Left hindlimb (tissue), 1 donor: ENCODE data around the gene SCAF1.

Experiments used
- DNase-seq: peaks from one replicate; pipeline ENCODE4 v3.0.0-alpha.2; 2018

The SCAF1 gene

DNA sequence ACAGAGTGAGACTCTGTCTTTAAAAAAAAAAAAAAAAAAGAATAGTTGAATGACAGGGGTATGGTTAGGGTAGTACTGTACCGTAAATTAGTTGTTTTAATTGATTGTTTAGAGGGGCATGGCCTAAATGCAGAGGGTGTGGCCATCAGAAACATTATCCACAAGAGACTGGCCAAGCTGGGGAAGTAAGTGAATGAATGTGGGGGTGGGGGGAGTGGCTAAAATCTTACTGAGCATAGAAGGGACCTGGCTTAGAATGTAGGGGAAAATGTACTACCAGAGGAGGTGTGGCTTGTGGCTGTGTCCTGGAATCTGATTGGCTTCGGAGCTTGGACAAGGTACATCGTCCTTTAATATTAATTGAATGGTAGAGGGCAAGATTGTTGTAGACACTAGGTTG is 27.5 kb downstream of the SCAF1 start:
- no peak for DNase-seq

- DNase-seq: no peak
These were observed 30.3 kb downstream of the SCAF1 start for GRCh38 chr19:49672131-49672919.

DNA sequence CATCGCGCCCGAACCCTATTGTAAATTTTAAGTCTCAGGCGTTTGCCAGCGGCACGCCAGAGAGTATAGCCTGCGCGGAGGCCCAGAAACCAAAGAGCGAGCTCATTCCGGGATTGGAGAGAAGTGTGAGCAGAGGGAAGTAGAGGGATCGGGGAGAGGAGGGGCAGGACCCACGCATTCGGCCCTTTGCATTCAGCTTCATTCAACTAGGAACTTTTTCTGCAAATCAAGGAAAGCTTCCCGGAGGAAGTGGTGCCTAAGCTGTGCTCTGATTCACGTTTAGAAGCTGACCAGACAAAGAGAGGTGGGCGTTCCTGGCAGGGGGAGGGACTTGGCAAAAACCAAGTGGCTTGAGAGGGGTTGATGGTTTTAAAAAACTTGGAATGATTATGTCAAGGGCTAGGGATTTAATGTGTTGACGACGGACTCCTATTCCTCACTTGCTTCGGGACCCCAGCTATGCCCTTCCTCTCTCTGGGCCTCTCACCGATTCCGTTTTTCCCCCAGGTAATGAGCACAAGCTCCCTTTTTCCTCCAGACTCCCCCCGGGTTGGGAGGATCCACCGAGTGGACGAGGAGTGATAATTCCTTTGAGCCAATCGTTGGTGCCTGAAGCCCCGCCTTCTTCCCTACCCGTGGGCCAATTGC is 34.3 kb downstream of the SCAF1 start:
- no peak for DNase-seq

GRCh38 chr19:49676784-49677230 is 34.8 kb downstream of the SCAF1 start:
- DNase-seq: peak; percentile 100

GRCh38 chr19:49677231-49677900 is 35.4 kb downstream of the SCAF1 start, which contains the start of gene PRMT1:
Gene PRMT1 (plus strand): TSS chr19:49677271. CDS start chr19:49677281, 10 bp downstream.
- DNase-seq: peak; percentile 83

- peak; percentile 87 for DNase-seq
These were observed 36.1 kb downstream of the SCAF1 start for GRCh38 chr19:49677901-49678674.

GRCh38 chr19:49678985-49679770 is 37.2 kb downstream of the SCAF1 start:
- no peak for DNase-seq

DNA sequence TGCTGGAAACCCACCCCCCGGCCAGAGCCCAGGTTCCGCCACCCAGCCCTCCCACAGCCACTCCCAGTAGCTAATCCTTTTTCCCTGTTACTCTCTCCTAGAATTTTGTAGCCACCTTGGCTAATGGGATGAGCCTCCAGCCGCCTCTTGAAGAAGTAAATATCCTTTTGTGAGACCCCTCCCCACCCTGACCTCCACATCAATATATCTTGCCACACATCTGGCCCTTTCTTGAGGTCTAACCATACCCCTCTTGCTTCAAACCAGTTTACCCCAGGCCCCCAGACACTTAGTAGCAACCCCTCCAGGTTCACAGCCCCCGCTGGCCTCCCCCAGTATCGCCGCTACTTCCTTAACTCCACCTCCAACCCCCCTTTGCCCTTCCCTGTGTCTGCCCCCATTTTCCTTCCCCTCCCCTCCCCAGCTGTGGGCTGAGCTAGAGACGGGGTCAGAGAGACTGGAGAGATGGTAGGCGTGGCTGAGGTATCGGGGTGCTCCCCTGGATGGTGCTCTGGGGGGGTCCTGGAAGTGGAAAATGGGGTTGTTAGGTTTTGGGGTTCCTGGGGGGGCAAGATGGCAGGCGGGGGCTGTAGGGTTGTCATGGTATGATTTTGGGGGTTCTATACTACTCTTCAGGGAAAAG is 37.9 kb downstream of the SCAF1 start:
- DNase-seq: no peak

DNA sequence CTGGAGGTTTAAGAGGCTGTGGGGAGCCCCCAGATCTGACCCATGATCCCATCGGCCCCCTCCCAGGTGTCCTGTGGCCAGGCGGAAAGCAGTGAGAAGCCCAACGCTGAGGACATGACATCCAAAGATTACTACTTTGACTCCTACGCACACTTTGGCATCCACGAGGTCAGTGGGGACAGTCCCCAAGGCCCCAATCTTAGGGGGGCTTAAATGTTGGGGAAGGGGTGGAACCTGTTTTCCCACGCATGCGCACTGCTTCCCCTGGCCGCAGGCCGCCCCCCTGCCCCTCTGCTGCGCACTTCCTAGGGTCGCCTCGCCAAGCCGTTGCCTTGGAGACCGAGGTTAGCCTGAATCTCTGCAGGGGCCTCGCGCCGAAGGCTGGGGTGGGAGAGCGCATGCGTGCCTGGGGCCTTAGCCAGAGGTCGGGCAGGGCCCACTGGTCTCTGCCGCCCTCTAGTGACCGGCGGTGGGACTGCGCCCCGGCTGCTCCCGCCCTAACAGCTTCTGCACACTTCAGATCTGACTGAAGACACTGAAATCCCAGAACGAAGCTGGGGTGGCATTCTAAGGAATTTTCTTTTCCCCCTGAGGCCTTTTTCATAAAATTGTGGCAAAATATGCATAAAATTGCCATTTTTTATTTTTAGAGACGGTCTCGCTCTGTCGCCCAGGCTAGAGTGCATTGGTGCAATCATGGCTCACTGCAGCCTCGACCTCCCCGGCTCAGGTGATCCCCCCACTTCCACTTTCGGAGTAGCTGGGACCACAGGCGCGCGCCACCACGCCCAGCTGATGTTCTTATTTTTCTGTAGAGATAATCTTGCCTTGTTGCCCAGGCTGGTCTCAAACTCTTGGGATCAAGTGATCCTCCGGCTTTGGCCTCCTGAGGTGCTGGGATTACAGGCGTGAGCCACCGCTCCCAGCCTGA is 38.7 kb downstream of the SCAF1 start:
- DNase-seq: peak; percentile 95

GRCh38 chr19:49681830-49682229 is 39.8 kb downstream of the SCAF1 start:
- DNase-seq: no peak

DNA sequence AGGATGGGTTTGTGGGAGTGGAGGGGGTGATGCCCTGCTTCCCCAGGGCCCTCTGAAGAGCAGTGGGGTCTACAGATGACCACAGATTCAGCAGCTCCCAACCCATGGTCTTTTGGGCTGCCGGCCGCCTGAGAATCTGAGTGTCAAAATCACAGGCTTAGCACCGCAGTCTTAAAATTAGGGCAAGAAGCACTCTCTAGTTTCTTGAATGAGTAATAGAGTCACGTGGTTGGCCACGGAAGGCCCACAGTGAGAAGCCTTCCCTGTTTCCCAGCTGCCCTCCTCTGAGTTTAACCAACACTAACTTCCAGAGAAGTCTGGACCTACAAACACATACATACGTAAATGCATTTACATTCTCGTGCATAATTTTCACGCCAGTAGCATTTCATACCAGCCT is 40.3 kb downstream of the SCAF1 start:
- DNase-seq: no peak

- no peak for DNase-seq
These were observed 41.8 kb downstream of the SCAF1 start for GRCh38 chr19:49683814-49684250.

GRCh38 chr19:49684251-49684982 is 42.4 kb downstream of the SCAF1 start:
- DNase-seq: no peak

DNA sequence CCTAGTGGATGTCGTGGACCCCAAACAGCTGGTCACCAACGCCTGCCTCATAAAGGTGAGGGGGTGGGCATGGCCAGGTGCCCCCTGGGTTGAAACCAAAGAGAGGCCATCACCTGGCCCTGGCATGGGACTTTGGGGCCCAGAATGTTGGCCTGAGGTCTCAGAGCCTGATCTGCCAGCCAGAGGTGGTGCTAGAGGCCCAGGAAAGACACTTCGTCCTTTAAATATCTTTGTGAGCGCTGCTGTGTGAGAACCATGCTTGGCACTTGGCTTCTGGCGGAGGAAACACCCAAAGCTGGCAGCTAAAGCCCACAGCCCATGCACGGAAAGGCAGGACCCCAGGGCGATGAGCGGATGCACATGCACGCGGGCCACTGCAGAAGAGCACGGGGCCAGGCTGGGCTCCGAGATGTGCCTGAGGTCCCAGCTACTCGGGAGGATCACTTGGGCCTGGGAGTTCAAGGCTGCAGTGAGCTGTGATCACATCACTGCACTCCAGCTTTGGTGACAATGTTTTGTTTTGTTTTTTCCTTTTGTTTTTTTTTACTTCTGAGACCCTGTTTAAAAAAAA is 43.1 kb downstream of the SCAF1 start:
- DNase-seq: no peak

- no peak for DNase-seq
These were observed 43.9 kb downstream of the SCAF1 start for GRCh38 chr19:49685845-49686332.

DNA sequence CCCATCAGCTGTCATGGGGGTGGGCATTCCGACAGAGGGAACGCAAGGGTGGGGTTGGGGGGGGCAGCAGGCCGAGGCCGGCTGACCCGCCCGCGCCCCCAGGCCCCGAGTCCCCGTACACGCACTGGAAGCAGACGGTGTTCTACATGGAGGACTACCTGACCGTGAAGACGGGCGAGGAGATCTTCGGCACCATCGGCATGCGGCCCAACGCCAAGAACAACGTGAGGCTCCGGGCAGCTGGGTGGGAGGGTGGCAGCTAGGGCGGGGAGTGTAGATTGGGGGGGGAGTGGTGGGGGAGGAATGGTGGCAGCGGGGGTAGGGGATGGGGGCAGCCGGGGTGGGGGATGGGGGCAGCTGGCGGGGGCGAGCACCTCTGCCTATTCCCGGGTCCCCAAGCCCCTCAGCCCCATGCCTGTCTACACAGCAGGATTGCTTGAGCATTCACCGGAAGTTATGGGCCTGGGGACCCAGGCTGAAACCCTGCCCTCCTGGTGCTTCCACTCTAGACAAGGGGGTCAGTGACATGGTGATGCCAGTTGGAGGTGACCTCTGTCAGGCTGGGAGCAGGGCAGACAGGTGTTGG is 44.6 kb downstream of the SCAF1 start:
- no peak for DNase-seq

DNA sequence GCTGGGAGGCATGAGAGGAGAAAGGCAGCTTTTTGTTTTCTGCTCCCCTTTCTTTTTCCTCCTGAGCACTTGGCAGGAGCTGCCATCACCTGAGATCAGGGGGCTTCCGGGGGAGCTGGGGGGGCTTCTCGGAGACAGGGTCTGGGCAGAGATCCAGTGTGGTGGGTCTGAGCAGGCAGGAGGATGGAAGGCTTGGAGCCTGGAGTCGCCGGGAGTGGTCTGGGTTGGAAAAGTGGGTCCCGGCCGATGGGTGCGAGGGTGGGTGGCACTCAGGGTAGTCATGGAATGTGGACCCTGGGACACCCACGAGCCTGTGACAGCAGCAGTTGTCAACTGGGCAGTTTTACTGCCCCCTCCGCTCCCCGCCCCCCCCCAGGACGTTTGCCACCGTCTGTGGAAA is 45.1 kb downstream of the SCAF1 start:
- DNase-seq: no peak

DNA sequence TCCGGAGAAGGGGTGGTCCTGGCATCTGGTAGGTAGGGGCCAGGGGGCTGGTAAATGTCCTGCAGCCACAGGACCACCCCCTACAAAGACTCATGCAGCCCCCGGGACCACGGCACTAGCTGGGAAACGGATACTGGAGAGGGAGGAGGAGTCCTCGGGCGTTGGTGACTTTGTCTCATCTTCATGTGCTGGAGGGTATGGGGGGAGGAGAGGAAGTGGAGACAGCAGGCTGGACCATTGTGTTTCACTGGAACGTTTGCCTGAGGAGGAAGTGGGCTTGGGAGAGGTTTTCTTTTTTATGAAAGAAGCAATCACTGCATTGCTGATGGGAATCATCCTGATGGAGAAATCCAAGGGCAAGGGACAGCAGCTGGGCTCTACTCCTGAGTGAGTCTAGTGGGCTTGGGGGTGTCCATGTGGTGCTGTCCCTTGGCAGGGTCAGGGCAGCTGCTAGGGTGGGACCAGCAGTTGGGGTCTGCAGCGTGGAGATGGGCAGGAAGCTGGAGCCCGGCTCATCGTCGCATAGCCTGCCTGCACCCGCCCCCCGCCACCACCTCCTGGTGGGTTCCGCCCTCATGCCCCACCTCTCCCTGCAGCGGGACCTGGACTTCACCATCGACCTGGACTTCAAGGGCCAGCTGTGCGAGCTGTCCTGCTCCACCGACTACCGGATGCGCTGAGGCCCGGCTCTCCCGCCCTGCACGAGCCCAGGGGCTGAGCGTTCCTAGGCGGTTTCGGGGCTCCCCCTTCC is 45.7 kb downstream of the SCAF1 start:
- no peak for DNase-seq
